ENCODE measurements around the gene FRMD1. TPM values are rescaled to one million over a fixed set of nuclear protein-coding genes. Genes with fewer than 3 reads are reported as not detected.

FRMD1 gene
- total RNA-seq, 1 donor from 2014 or later = not detected

DNA sequence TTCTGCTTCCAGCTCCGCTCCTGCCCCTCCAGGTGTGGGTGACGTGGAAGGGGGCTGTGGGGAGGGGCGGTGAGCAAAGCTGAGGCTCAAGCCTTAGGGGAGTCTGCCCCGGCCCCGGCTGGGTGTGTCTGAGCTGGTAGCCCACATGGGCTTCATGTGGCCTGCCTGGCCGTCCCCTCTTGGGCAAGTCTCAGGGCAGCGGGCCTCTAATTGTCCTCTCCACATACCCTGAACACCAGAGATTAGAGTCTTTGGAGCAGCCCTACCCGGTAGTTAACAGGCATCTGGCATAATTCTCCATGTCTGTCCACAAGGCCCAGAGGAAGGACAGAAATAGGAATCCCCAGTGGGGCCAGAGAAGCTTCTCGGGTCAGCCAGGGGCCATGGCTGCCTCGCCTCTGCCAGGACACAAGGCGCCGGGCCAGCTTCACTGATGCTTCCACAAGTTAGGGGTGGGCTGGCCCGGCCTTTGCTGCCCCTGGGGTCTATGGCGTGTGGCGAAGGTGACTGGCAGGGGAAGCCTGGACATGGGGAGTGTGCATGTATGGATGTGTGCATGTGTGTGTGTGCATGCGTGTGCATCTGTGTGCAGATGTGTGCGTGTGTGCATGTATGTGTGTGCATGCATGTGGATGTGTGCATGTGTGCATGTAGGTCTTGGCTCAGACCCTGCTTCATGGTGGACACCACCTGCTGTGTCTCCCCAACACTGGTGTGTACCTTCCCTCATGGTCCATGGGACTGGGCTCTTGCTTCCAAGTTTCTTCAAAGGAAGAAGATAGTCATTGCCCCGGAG, 24.0 kb downstream of the FRMD1 start:
- Mint-ChIP-seq H3K27me3 (ENCODE audit: low read depth, unreplicated experiment) (peaks cover 39% of the 10 kb centered on the region), H3K4me3 (ENCODE audit: unreplicated experiment) (no peak overlapping the region), H3K4me1 (ENCODE audit: low read depth, unreplicated experiment) (no peaks in the 10 kb centered on the region), H3K36me3 (ENCODE audit: low read depth, unreplicated experiment) (no peaks in the 10 kb centered on the region), H3K9me3 (ENCODE audit: unreplicated experiment) (no peaks in the 10 kb centered on the region), H3K27ac (ENCODE audit: unreplicated experiment) (no peak overlapping the region)
- Histone ChIP-seq H3K4me1 (ENCODE audit: insufficient read depth, low read length) (no peaks in the 10 kb centered on the region), H3K36me3 (ENCODE audit: insufficient read depth, low read length) (no peaks in the 10 kb centered on the region), H3K9me3 (ENCODE audit: insufficient read depth, low read depth, low read length) (no peaks in the 10 kb centered on the region), H3K9ac (ENCODE audit: low read length) (no peak overlapping the region), H4K20me1 (ENCODE audit: insufficient read depth, low read length) (no peaks in the 10 kb centered on the region), H3K4me3 (ENCODE audit: insufficient read depth, low read depth, low read length) (no peak overlapping the region), H3K27ac (ENCODE audit: low read depth, low read length) (no peak overlapping the region), H2AFZ (ENCODE audit: low read depth, low read length) (no peak overlapping the region), H3K79me2 (ENCODE audit: insufficient read depth, low read length) (no peaks in the 10 kb centered on the region), H3K4me2 (ENCODE audit: low read length) (no peak overlapping the region), H3K27me3 (ENCODE audit: insufficient read depth, low read length) (no peaks in the 10 kb centered on the region)
- FAIRE-seq = no peak
- TF ChIP-seq, protein P1, sequence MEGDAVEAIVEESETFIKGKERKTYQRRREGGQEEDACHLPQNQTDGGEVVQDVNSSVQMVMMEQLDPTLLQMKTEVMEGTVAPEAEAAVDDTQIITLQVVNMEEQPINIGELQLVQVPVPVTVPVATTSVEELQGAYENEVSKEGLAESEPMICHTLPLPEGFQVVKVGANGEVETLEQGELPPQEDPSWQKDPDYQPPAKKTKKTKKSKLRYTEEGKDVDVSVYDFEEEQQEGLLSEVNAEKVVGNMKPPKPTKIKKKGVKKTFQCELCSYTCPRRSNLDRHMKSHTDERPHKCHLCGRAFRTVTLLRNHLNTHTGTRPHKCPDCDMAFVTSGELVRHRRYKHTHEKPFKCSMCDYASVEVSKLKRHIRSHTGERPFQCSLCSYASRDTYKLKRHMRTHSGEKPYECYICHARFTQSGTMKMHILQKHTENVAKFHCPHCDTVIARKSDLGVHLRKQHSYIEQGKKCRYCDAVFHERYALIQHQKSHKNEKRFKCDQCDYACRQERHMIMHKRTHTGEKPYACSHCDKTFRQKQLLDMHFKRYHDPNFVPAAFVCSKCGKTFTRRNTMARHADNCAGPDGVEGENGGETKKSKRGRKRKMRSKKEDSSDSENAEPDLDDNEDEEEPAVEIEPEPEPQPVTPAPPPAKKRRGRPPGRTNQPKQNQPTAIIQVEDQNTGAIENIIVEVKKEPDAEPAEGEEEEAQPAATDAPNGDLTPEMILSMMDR (IDR thresholded peaks at IDR 0.05; ENCODE audit: insufficient read depth, low read depth, low read length) = no peak
- TF ChIP-seq EZH2 (IDR thresholded peaks at IDR 0.05; ENCODE audit: insufficient read depth, low read length) = no peak
- no peak for DNase-seq (ENCODE audit: low read depth)

GRCh38 chr6:168053957-168054471, 25.0 kb downstream of the FRMD1 start:
- no peaks in the 10 kb centered on the region for H3K4me1 ChIP-seq (ENCODE audit: insufficient read depth, low read length)
- DNase-seq (ENCODE audit: low read depth) = no peak
- TF ChIP-seq, protein P1 (IDR thresholded peaks at IDR 0.05; ENCODE audit: insufficient read depth, low read depth, low read length) = no peak
- TF ChIP-seq EZH2 (IDR thresholded peaks at IDR 0.05; ENCODE audit: insufficient read depth, low read length) = no peak
- H3K4me2 ChIP-seq (ENCODE audit: low read length) = no peak overlapping the region
- H3K36me3 ChIP-seq (ENCODE audit: insufficient read depth, low read length) = no peaks in the 10 kb centered on the region
- H3K9ac ChIP-seq (ENCODE audit: low read length) = no peak overlapping the region
- H4K20me1 ChIP-seq (ENCODE audit: insufficient read depth, low read length) = no peaks in the 10 kb centered on the region
- no peak overlapping the region for H3K4me3 ChIP-seq (ENCODE audit: insufficient read depth, low read depth, low read length)
- H3K27me3 ChIP-seq (ENCODE audit: insufficient read depth, low read length) = no peaks in the 10 kb centered on the region
- Mint-ChIP-seq H3K27me3 (ENCODE audit: low read depth, unreplicated experiment) (peaks cover 36% of the 10 kb centered on the region), H3K9me3 (ENCODE audit: unreplicated experiment) (no peaks in the 10 kb centered on the region), H3K4me1 (ENCODE audit: low read depth, unreplicated experiment) (no peaks in the 10 kb centered on the region), H3K36me3 (ENCODE audit: low read depth, unreplicated experiment) (no peaks in the 10 kb centered on the region), H3K4me3 (ENCODE audit: unreplicated experiment) (no peak overlapping the region), H3K27ac (ENCODE audit: unreplicated experiment) (no peak overlapping the region)
- no peak overlapping the region for H2AFZ ChIP-seq (ENCODE audit: low read depth, low read length)
- no peaks in the 10 kb centered on the region for H3K9me3 ChIP-seq (ENCODE audit: insufficient read depth, low read depth, low read length)
- no peaks in the 10 kb centered on the region for H3K79me2 ChIP-seq (ENCODE audit: insufficient read depth, low read length)
- FAIRE-seq = no peak
- no peak overlapping the region for H3K27ac ChIP-seq (ENCODE audit: low read depth, low read length)

Measured in astrocyte (in vitro differentiated cells and primary cell).